Neural cell (in vitro differentiated cells): ENCODE results near the gene PLCZ1.

ENCODE experiments used
- CTCF ChIP-seq: fragments of 450-650 bp; IDR thresholded peaks from 2 replicates; pipeline ENCODE4 v1.5.1; 2014; ENCODE audit warnings: antibody characterized with exemption, mild to moderate bottlenecking, moderate library complexity; ENCODE audit not compliant: poor library complexity, severe bottlenecking
- EP300 ChIP-seq: fragments of 450-650 bp; conservative IDR thresholded peaks from 2 replicates; pipeline ENCODE4 v1.6.1; 2014; ENCODE audit warnings: antibody characterized with exemption, mild to moderate bottlenecking, moderate library complexity; ENCODE audit not compliant: poor library complexity, severe bottlenecking
- EZH2 ChIP-seq: fragments of 200-600, 300-800 bp; shearing (Covaris generic), sonication (generic); IDR thresholded peaks from 2 replicates; pipeline ENCODE4 v1.6.1; 2014; ENCODE audit warnings: antibody characterized with exemption, low read length, borderline replicate concordance, mild to moderate bottlenecking; ENCODE audit not compliant: insufficient read depth, poor library complexity, severe bottlenecking
- POLR2AphosphoS5 ChIP-seq: IDR thresholded peaks from 2 replicates; pipeline ENCODE4 v1.6.1; 2012
- REST ChIP-seq: IDR thresholded peaks from 2 replicates; pipeline ENCODE4 v1.6.1; 2012; ENCODE audit warnings: borderline replicate concordance
- SMC3 ChIP-seq: fragments of 450-650 bp; conservative IDR thresholded peaks from 2 replicates; pipeline ENCODE4 v1.6.1; 2014; ENCODE audit warnings: antibody characterized with exemption, mild to moderate bottlenecking, moderate library complexity; ENCODE audit not compliant: poor library complexity

GRCh38 chr12:18655351-18655750 is 82.5 kb downstream of the PLCZ1 start:
- TF ChIP-seq EP300: no peak
- TF ChIP-seq CTCF: no peak
- no peak for TF ChIP-seq POLR2AphosphoS5
- no peak for TF ChIP-seq REST
- TF ChIP-seq SMC3: no peak
- no peak for TF ChIP-seq EZH2
